AG04450 (cell line): ENCODE measurements around the gene GPR149. TPM values are rescaled to one million over a fixed set of nuclear protein-coding genes. Genes with fewer than 3 reads are reported as not detected.

Experiments used
- CTCF ChIA-PET: fragments of 300-600, 350-600 bp; formaldehyde crosslinking; extraction: SDS; loops from one replicate; lab custom pipeline; 2022; ENCODE audit warnings: antibody characterized with exemption, inconsistent platforms; lab: Charles Lee
- POLR2A ChIA-PET: fragments of 350-600 bp; formaldehyde crosslinking; extraction: SDS; loops from one replicate; lab custom pipeline; 2021; ENCODE audit warnings: antibody characterized with exemption, inconsistent platforms; lab: Yijun Ruan, JAX
- DNase-seq: peaks from one replicate; pipeline ENCODE4 v3.0.0-alpha.2; 2011; ENCODE audit warnings: low read depth, low spot score
- H3K27ac ChIP-seq: one replicate; pipeline ENCODE4 v1.5.1; 2012; ENCODE audit warnings: low read depth, low read length, control low read depth
- H3K27me3 ChIP-seq: one replicate; pipeline ENCODE4 v1.6.0; 2012; ENCODE audit warnings: low read length; ENCODE audit not compliant: control insufficient read depth, insufficient read depth
- H3K4me3 ChIP-seq: 2 replicates; pipeline ENCODE4 v1.5.1; 2011; ENCODE audit warnings: mild to moderate bottlenecking, low read depth, low read length, control low read depth
- H3K9me3 ChIP-seq: 2 replicates; pipeline ENCODE4 v1.5.1; 2012; ENCODE audit warnings: low read length; ENCODE audit not compliant: control insufficient read depth, insufficient read depth
- CTCF ChIP-seq: IDR thresholded peaks from 2 replicates; pipeline ENCODE4 v1.5.1; 2011; ENCODE audit warnings: low read depth, low read length, control low read depth, inconsistent platforms
- polyA minus RNA-seq: library from RNA; depleted of rRNA, polyadenylated mRNA; stranded (reverse); fragments of >200 nt; gene quantifications from 2 replicates; pipeline ENCODE4 v1.2.3, GENCODE V29; 2011; rRNA and poly(A)+ RNA removed
- polyA plus RNA-seq: library from polyadenylated mRNA; depleted of rRNA; stranded (reverse); fragments of >200 nt; gene quantifications from 2 replicates; pipeline ENCODE4 v1.2.3, GENCODE V29; 2011; rRNA removed

GPR149 gene, protein sequence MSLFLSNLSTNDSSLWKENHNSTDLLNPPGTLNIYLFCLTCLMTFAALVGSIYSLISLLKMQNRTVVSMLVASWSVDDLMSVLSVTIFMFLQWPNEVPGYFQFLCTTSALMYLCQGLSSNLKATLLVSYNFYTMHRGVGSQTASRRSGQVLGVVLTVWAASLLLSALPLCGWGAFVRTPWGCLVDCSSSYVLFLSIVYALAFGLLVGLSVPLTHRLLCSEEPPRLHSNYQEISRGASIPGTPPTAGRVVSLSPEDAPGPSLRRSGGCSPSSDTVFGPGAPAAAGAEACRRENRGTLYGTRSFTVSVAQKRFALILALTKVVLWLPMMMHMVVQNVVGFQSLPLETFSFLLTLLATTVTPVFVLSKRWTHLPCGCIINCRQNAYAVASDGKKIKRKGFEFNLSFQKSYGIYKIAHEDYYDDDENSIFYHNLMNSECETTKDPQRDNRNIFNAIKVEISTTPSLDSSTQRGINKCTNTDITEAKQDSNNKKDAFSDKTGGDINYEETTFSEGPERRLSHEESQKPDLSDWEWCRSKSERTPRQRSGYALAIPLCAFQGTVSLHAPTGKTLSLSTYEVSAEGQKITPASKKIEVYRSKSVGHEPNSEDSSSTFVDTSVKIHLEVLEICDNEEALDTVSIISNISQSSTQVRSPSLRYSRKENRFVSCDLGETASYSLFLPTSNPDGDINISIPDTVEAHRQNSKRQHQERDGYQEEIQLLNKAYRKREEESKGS
- not detected in 2 replicates for polyA plus RNA-seq
- polyA minus RNA-seq = not detected in 2 replicates

GRCh38 chr3:154430014-154430413 is at the start of gene GPR149:
TSS of gene GPR149 (minus strand) at chr3:154430190. CDS start at chr3:154429615, 575 bp downstream.
- ChIA-PET CTCF (interaction anchor here (0.5 kb wide), 1 partner anchor 805 kb away, joined by 3 read pairs; no protein-coding TSS in a partner anchor), POLR2A (no interaction called here)
- Histone ChIP-seq H3K4me3 (no peak within 1 kb of the TSS), H3K27me3 (peaks cover 19% of the 10 kb centered on the region), H3K9me3 (no peaks in the 10 kb centered on the region; the same call in 1 of the 2 replicates), H3K27ac (no peak within 1 kb of the TSS)
- no peak for TF ChIP-seq CTCF
- no peak for DNase-seq

DNA sequence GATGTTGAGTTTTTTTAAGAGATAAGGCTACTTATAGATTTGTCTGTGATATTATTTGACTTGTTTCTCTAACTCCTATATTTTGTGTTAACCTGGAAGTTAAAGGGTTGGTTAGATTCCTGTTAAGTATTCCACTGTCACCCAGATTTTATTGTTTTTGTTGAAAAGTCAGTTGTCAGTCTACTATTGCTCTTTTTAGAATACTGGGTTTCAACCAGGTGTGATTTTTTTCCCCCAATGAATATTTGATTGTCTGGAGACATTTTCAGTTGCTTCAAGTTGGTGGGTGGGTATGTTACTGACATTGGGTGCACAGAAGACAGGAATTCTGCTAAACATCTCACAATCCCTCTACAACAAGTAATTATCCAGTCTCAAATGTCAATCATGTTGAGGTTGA is 43.8 kb upstream of the GPR149 start:
- ChIA-PET CTCF (no interaction called here), POLR2A (no interaction called here)
- no peak for TF ChIP-seq CTCF
- no peak overlapping the region for H3K4me3 ChIP-seq
- H3K27me3 ChIP-seq = no peaks in the 10 kb centered on the region
- no peak for DNase-seq
- H3K9me3 ChIP-seq = no peaks in the 10 kb centered on the region
- no peak overlapping the region for H3K27ac ChIP-seq

GRCh38 chr3:154469585-154469984 is 39.6 kb upstream of the GPR149 start:
- Histone ChIP-seq H3K27ac (no peak overlapping the region), H3K9me3 (no peaks in the 10 kb centered on the region), H3K27me3 (no peaks in the 10 kb centered on the region), H3K4me3 (no peak overlapping the region)
- no peak for DNase-seq
- ChIA-PET CTCF (interaction anchor here (0.5 kb wide), 1 partner anchor 216 kb away, joined by 3 read pairs; no protein-coding TSS in a partner anchor), POLR2A (no interaction called here)
- no peak for TF ChIP-seq CTCF

GRCh38 chr3:154464440-154465190 is 34.6 kb upstream of the GPR149 start:
- POLR2A ChIA-PET = no interaction called here
- TF ChIP-seq CTCF = no peak
- Histone ChIP-seq H3K27me3 (no peaks in the 10 kb centered on the region), H3K27ac (no peak overlapping the region), H3K4me3 (no peak overlapping the region), H3K9me3 (no peaks in the 10 kb centered on the region)
- no peak for DNase-seq
- CTCF ChIA-PET = no interaction called here
